OCI-LY1 (cell line): ENCODE results near the gene SREBF1.

ENCODE experiments used
- H2AFZ ChIP-seq: fragments of 200-600 bp; sonication (generic), shearing (Covaris generic); 2 replicates; pipeline ENCODE4 v1.6.0; 2014; ENCODE audit warnings: antibody characterized with exemption, mild to moderate bottlenecking, low read length
- H3F3A ChIP-seq: fragments of 200-600 bp; sonication (generic), shearing (Covaris generic); 2 replicates; pipeline ENCODE4 v1.6.0; 2014; ENCODE audit warnings: mild to moderate bottlenecking, antibody characterized with exemption, low read length, moderate library complexity; ENCODE audit not compliant: insufficient read depth
- H3K27ac ChIP-seq: fragments of 200-600 bp; sonication (generic); 2 replicates; pipeline ENCODE4 v1.5.1; 2014; ENCODE audit warnings: low read length, mixed run types, mild to moderate bottlenecking, low read depth; ENCODE audit not compliant: poor library complexity, severe bottlenecking
- H3K27me3 ChIP-seq: fragments of 200-600 bp; sonication (generic); 2 replicates; pipeline ENCODE4 v1.6.0; 2014; ENCODE audit warnings: antibody characterized with exemption, mild to moderate bottlenecking, low read length, moderate library complexity; ENCODE audit not compliant: insufficient read depth
- H3K36me3 ChIP-seq: fragments of 200-600 bp; sonication (generic); 2 replicates; pipeline ENCODE4 v1.6.1; 2014; ENCODE audit warnings: mild to moderate bottlenecking, antibody characterized with exemption, low read length, moderate library complexity, mixed read lengths; ENCODE audit not compliant: insufficient read depth
- H3K4me1 ChIP-seq: fragments of 200-600 bp; sonication (generic); 2 replicates; pipeline ENCODE4 v1.5.1; 2014; ENCODE audit warnings: mild to moderate bottlenecking, low read length, moderate library complexity; ENCODE audit not compliant: insufficient read depth, severe bottlenecking
- H3K4me2 ChIP-seq: fragments of 200-600 bp; sonication (generic), shearing (Covaris generic); 2 replicates; pipeline ENCODE4 v1.6.1; 2014; ENCODE audit warnings: low read length
- H3K4me3 ChIP-seq: fragments of 200-600 bp; sonication (generic); 2 replicates; pipeline ENCODE4 v1.5.1; 2014; ENCODE audit warnings: low read length, low read depth, mild to moderate bottlenecking, mixed read lengths; ENCODE audit not compliant: poor library complexity, severe bottlenecking
- H3K79me2 ChIP-seq: fragments of 200-600 bp; shearing (Covaris generic); 2 replicates; pipeline ENCODE4 v1.6.1; 2016; ENCODE audit warnings: mixed run types, low read length, mixed read lengths; ENCODE audit not compliant: insufficient read depth
- H3K9ac ChIP-seq: fragments of 200-600 bp; sonication (generic), shearing (Covaris generic); 2 replicates; pipeline ENCODE4 v1.6.1; 2014; ENCODE audit warnings: mild to moderate bottlenecking, low read length, mixed read lengths
- H3K9me2 ChIP-seq: fragments of 200-600 bp; sonication (generic), shearing (Covaris generic); 2 replicates; pipeline ENCODE4 v1.6.1; 2014; ENCODE audit warnings: low read depth, mild to moderate bottlenecking, low read length, mixed read lengths
- H3K9me3 ChIP-seq: fragments of 200-600 bp; shearing (Covaris generic); 2 replicates; pipeline ENCODE4 v1.6.1; 2014; ENCODE audit warnings: low read length, mixed read lengths
- H4K20me1 ChIP-seq: fragments of 200-600 bp; sonication (generic), shearing (Covaris generic); 2 replicates; pipeline ENCODE4 v1.6.0; 2016; ENCODE audit warnings: mild to moderate bottlenecking, low read length; ENCODE audit not compliant: insufficient read depth
- CTCF ChIP-seq: fragments of 200-600 bp; sonication (generic), shearing (Covaris generic); IDR thresholded peaks from 2 replicates; pipeline ENCODE4 v1.5.1; 2017; ENCODE audit warnings: mild to moderate bottlenecking, antibody characterized with exemption, low read length, moderate library complexity, mixed read lengths
- EZH2 ChIP-seq: fragments of 200-600 bp; sonication (generic), shearing (Covaris generic); IDR thresholded peaks from 2 replicates; pipeline ENCODE4 v1.8.0; 2017; ENCODE audit warnings: borderline replicate concordance, mixed run types, mild to moderate bottlenecking, antibody characterized with exemption, low read length, moderate library complexity, mixed read lengths

Gene SREBF1

DNA sequence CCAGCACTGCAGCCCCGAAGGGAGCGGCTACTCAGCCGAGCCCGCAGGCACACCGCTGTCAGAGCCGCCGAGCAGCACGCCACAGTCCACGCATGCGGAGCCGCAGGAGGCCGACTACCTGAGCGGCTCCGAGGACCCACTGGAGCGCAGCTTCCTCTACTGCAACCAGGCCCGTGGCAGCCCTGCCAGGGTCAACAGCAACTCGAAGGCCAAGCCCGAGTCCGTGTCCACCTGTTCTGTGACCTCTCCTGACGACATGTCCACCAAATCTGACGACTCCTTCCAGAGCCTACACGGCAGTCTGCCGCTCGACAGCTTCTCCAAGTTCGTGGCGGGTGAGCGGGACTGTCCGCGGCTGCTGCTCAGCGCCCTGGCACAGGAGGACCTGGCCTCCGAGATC, 42.4 kb downstream of the SREBF1 start:
- peaks cover 12% of the 10 kb centered on the region for H3K27me3 ChIP-seq
- no peak for TF ChIP-seq EZH2
- no peak for TF ChIP-seq CTCF
- no peak overlapping the region for H2AFZ ChIP-seq
- H3K9me3 ChIP-seq = no peaks in the 10 kb centered on the region
- no peaks in the 10 kb centered on the region for H4K20me1 ChIP-seq
- no peaks in the 10 kb centered on the region for H3K79me2 ChIP-seq
- no peaks in the 10 kb centered on the region for H3K36me3 ChIP-seq
- H3K27ac ChIP-seq = no peak overlapping the region
- H3K9ac ChIP-seq = no peak overlapping the region
- H3K4me1 ChIP-seq = no peaks in the 10 kb centered on the region
- H3K9me2 ChIP-seq = no peaks in the 10 kb centered on the region
- no peaks in the 10 kb centered on the region for H3F3A ChIP-seq
- H3K4me2 ChIP-seq = no peak overlapping the region
- no peak overlapping the region for H3K4me3 ChIP-seq

- H3K4me1 ChIP-seq = no peaks in the 10 kb centered on the region
- no peaks in the 10 kb centered on the region for H4K20me1 ChIP-seq
- no peak overlapping the region for H3K9ac ChIP-seq
- H3K27ac ChIP-seq = no peak overlapping the region
- H3K36me3 ChIP-seq = no peaks in the 10 kb centered on the region
- no peaks in the 10 kb centered on the region for H3K9me2 ChIP-seq
- H3K4me2 ChIP-seq = no peak overlapping the region
- no peaks in the 10 kb centered on the region for H3F3A ChIP-seq
- TF ChIP-seq CTCF = no peak
- TF ChIP-seq EZH2 = no peak
- H3K79me2 ChIP-seq = no peaks in the 10 kb centered on the region
- H2AFZ ChIP-seq = no peak overlapping the region
- H3K4me3 ChIP-seq = no peak overlapping the region
- H3K27me3 ChIP-seq = peaks cover 14% of the 10 kb centered on the region; the same call in 1 of the 2 replicates
- H3K9me3 ChIP-seq = no peaks in the 10 kb centered on the region
These were observed 43.2 kb downstream of the SREBF1 start for GRCh38 chr17:17793378-17794214.

- no peaks in the 10 kb centered on the region for H3F3A ChIP-seq
- H4K20me1 ChIP-seq = no peaks in the 10 kb centered on the region
- peaks cover 14% of the 10 kb centered on the region; the same call in 1 of the 2 replicates for H3K27me3 ChIP-seq
- no peaks in the 10 kb centered on the region for H3K79me2 ChIP-seq
- H3K27ac ChIP-seq = no peak overlapping the region
- no peaks in the 10 kb centered on the region for H3K36me3 ChIP-seq
- no peak overlapping the region for H3K4me2 ChIP-seq
- H3K4me3 ChIP-seq = no peak overlapping the region
- no peaks in the 10 kb centered on the region for H3K9me2 ChIP-seq
- no peaks in the 10 kb centered on the region for H3K4me1 ChIP-seq
- no peak overlapping the region for H2AFZ ChIP-seq
- no peaks in the 10 kb centered on the region for H3K9me3 ChIP-seq
- no peak overlapping the region for H3K9ac ChIP-seq
- TF ChIP-seq CTCF (no peak), EZH2 (no peak)
These were observed 44.0 kb downstream of the SREBF1 start for GRCh38 chr17:17792551-17793377.
